ENCODE measurements around the gene PCDHGB3.
"Not testable (repeated sequence)": the region's sequence is repeated elsewhere in the genome, so short reads cannot be mapped to it uniquely, and the experiment has no call there.

Gene PCDHGB3

DNA sequence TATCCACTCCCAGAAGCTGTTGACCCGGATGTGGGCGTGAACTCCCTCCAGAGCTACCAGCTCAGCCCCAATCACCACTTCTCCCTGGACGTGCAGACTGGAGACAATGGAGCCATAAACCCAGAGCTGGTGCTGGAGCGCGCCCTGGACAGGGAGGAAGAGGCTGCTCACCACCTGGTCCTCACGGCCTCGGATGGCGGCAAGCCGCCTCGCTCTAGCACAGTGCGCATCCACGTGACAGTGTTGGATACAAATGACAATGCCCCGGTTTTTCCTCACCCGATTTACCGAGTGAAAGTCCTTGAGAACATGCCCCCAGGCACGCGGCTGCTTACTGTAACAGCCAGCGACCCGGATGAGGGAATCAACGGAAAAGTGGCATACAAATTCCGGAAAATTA, 23.2 kb downstream of the PCDHGB3 start:
- no peaks in the 10 kb centered on the region for H3K36me3 ChIP-seq (ENCODE audit: control insufficient read depth in 1 of 2, insufficient read depth in 2 of 2, low read length in 2 of 2)
- no peaks in the 10 kb centered on the region for H3K27me3 ChIP-seq (ENCODE audit: control insufficient read depth in 1 of 2, insufficient read depth in 2 of 2, low read length in 2 of 2)
- H3K4me1 ChIP-seq (ENCODE audit: control insufficient read depth in 1 of 2, insufficient read depth in 2 of 2, low read length in 2 of 2) = no peaks in the 10 kb centered on the region
- no peak overlapping the region for H3K4me3 ChIP-seq (ENCODE audit: low read depth in 1 of 2, low read length in 2 of 2)
- peaks cover 34 to 36% of the 10 kb centered on the region in 2 donors for H3K9me3 ChIP-seq (ENCODE audit: control insufficient read depth in 1 of 2, low read length in 2 of 2)
- no peak overlapping the region for H3K9ac ChIP-seq (ENCODE audit: low read depth in 1 of 2, low read length in 2 of 2)
- H3K27ac ChIP-seq (ENCODE audit: low read depth, low read length) = no peak overlapping the region

DNA sequence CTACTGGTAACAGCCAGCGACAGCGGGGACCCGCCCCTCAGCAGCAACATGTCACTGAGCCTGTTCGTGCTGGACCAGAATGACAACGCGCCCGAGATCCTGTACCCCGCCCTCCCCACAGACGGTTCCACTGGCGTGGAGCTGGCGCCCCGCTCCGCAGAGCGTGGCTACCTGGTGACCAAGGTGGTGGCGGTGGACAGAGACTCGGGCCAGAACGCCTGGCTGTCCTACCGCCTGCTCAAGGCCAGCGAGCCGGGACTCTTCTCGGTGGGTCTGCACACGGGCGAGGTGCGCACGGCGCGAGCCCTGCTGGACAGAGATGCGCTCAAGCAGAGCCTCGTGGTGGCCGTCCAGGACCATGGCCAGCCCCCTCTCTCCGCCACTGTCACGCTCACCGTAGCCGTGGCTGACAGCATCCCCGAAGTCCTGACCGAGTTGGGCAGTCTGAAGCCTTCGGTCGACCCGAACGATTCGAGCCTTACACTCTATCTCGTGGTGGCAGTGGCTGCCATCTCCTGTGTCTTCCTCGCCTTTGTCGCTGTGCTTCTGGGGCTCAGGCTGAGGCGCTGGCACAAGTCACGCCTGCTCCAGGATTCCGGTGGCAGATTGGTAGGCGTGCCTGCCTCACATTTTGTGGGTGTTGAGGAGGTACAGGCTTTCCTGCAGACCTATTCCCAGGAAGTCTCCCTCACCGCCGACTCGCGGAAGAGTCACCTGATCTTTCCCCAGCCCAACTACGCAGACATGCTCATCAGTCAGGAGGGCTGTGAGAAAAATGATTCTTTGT, 24.6 kb downstream of the PCDHGB3 start:
- not testable (repeated sequence) for H3K36me3 ChIP-seq (ENCODE audit: control insufficient read depth in 1 of 2, insufficient read depth in 2 of 2, low read length in 2 of 2); H3K27me3 ChIP-seq (ENCODE audit: control insufficient read depth in 1 of 2, insufficient read depth in 2 of 2, low read length in 2 of 2); H3K27ac ChIP-seq (ENCODE audit: low read depth, low read length); H3K4me1 ChIP-seq (ENCODE audit: control insufficient read depth in 1 of 2, insufficient read depth in 2 of 2, low read length in 2 of 2); H3K9ac ChIP-seq (ENCODE audit: low read depth in 1 of 2, low read length in 2 of 2)
- peak overlapping the region in 1 of 2 donors; percentile 5 for H3K4me3 ChIP-seq (ENCODE audit: low read depth in 1 of 2, low read length in 2 of 2)
- H3K9me3 ChIP-seq (ENCODE audit: control insufficient read depth in 1 of 2, low read length in 2 of 2) = peaks cover 32 to 34% of the 10 kb centered on the region in 2 donors

DNA sequence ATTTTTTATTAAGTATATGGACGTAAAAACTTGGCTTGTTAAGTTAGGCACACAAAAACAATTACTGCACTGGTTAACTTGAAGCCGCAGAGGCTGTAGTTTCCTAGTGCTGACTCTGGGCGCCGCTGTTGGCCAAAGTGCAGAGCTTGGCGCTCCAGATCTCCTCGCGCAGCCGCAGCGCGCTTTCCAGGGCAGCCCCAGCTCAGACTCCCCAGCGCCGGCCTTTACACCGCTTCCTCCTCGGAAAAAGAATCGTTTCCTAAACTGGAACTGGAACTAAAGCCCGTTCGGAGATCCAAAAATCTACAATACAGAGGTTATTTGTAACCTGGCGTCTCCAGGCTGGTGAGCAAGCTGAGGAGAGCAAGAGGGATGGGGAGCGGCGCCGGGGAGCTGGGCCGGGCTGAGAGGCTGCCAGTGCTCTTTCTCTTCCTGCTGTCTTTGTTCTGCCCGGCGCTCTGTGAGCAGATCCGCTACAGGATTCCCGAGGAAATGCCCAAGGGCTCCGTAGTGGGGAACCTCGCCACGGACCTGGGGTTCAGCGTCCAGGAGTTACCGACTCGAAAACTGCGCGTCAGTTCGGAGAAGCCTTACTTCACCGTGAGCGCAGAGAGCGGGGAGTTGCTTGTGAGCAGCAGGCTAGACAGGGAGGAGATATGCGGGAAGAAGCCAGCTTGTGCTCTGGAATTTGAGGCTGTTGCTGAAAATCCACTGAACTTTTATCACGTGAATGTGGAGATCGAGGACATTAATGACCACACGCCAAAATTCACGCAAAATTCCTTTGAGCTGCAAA, 27.9 kb downstream of the PCDHGB3 start, which contains the start of gene PCDHGB5:
Gene PCDHGB5 (plus strand): TSS at position 192 of the 796 bp plus-strand sequence. CDS start 181 bp downstream, at position 373.
- Histone ChIP-seq H3K4me3 (ENCODE audit: low read depth in 1 of 2, low read length in 2 of 2) (peak within 1 kb of the TSS in 1 of 2 donors; percentile 32), H3K9me3 (ENCODE audit: control insufficient read depth in 1 of 2, low read length in 2 of 2) (peaks cover 26 to 38% of the 10 kb centered on the region in 2 donors)
- not testable (repeated sequence) for H3K27me3 ChIP-seq (ENCODE audit: control insufficient read depth in 1 of 2, insufficient read depth in 2 of 2, low read length in 2 of 2)

DNA sequence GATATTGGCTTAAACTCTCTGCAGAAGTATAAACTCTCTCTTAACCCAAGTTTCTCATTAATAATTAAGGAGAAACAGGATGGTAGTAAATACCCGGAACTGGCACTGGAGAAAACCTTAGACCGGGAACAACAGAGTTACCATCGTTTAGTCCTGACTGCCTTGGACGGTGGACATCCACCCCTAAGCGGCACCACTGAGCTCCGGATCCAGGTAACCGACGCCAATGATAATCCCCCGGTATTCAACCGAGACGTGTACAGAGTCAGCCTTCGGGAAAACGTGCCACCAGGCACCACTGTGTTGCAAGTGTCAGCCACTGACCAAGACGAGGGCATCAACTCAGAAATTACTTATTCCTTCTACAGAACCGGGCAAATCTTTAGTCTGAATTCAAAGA, 28.6 kb downstream of the PCDHGB3 start:
- H3K27ac ChIP-seq (ENCODE audit: low read depth, low read length) = no peak overlapping the region
- no peak overlapping the region for H3K9ac ChIP-seq (ENCODE audit: low read depth in 1 of 2, low read length in 2 of 2)
- no peaks in the 10 kb centered on the region for H3K36me3 ChIP-seq (ENCODE audit: control insufficient read depth in 1 of 2, insufficient read depth in 2 of 2, low read length in 2 of 2)
- no peaks in the 10 kb centered on the region for H3K4me1 ChIP-seq (ENCODE audit: control insufficient read depth in 1 of 2, insufficient read depth in 2 of 2, low read length in 2 of 2)
- peaks cover 24 to 37% of the 10 kb centered on the region in 2 donors for H3K9me3 ChIP-seq (ENCODE audit: control insufficient read depth in 1 of 2, low read length in 2 of 2)
- no peaks in the 10 kb centered on the region for H3K27me3 ChIP-seq (ENCODE audit: control insufficient read depth in 1 of 2, insufficient read depth in 2 of 2, low read length in 2 of 2)
- peak overlapping the region in 1 of 2 donors; percentile 32 for H3K4me3 ChIP-seq (ENCODE audit: low read depth in 1 of 2, low read length in 2 of 2)

More for the DNA sequence above, 27.9 kb downstream of the PCDHGB3 start, which contains the start of gene PCDHGB5:
- not testable (repeated sequence) for H3K36me3 ChIP-seq (ENCODE audit: control insufficient read depth in 1 of 2, insufficient read depth in 2 of 2, low read length in 2 of 2); H3K27ac ChIP-seq (ENCODE audit: low read depth, low read length); H3K9ac ChIP-seq (ENCODE audit: low read depth in 1 of 2, low read length in 2 of 2); H3K4me1 ChIP-seq (ENCODE audit: control insufficient read depth in 1 of 2, insufficient read depth in 2 of 2, low read length in 2 of 2)

DNA sequence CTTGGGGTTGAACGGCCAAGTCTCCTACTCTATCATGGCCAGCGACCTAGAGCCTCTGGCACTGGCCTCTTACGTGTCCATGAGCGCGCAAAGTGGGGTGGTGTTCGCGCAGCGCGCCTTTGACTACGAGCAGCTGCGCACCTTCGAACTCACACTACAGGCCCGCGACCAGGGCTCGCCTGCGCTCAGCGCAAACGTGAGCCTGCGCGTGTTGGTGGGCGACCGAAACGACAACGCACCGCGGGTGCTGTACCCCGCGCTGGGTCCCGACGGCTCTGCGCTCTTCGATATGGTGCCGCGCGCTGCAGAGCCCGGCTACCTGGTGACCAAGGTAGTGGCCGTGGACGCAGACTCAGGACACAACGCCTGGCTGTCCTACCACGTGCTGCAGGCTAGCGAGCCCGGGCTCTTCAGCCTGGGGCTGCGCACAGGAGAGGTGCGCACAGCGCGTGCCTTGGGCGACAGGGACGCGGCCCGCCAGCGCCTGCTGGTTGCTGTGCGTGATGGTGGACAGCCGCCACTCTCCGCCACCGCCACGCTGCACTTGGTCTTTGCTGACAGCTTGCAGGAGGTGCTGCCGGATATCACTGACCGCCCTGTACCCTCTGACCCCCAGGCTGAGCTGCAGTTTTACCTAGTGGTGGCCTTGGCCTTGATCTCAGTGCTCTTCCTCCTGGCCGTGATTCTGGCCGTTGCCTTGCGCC, 29.7 kb downstream of the PCDHGB3 start:
- Histone ChIP-seq H3K27ac (ENCODE audit: low read depth, low read length) (no peak overlapping the region), H3K4me1 (ENCODE audit: control insufficient read depth in 1 of 2, insufficient read depth in 2 of 2, low read length in 2 of 2) (no peaks in the 10 kb centered on the region), H3K27me3 (ENCODE audit: control insufficient read depth in 1 of 2, insufficient read depth in 2 of 2, low read length in 2 of 2) (no peaks in the 10 kb centered on the region), H3K9me3 (ENCODE audit: control insufficient read depth in 1 of 2, low read length in 2 of 2) (peaks cover 17 to 43% of the 10 kb centered on the region in 2 donors), H3K9ac (ENCODE audit: low read depth in 1 of 2, low read length in 2 of 2) (no peak overlapping the region), H3K36me3 (ENCODE audit: control insufficient read depth in 1 of 2, insufficient read depth in 2 of 2, low read length in 2 of 2) (no peaks in the 10 kb centered on the region), H3K4me3 (ENCODE audit: low read depth in 1 of 2, low read length in 2 of 2) (no peak overlapping the region)

DNA sequence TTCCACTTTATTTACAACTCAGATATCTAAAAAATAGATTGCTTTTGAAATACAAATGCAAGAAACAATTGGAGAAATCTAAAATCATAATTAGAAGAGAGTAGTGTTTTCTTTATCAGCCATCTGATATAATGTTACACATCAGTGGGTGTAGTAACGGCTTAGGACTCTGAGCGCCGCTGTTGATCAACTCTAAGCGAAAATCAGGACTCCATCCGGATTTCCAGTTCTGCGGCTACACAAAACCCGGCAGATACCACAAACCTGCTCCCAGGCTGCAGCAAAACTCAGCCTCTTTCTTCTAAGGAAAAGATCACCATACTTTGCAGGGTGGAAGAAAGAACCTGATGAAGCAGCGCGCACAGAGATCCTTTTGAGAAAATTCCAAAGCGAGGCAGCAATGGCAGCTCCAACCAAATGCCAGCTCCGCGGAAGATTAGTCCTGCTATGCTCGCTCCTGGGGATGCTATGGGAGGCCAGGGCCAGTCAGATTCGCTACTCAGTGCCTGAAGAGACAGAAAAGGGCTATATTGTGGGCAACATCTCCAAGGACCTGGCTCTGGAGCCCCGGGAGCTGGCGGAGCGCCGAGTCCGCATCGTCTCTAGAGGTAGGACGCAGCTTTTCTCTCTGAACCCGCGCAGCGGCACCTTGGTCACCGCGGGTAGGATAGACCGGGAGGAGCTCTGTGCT, 32.7 kb downstream of the PCDHGB3 start, which contains the start of gene PCDHGA9:
Gene PCDHGA9 (plus strand): TSS at position 226 of the 691 bp plus-strand sequence. CDS start 175 bp downstream, at position 401.
- Histone ChIP-seq H3K27ac (ENCODE audit: low read depth, low read length) (no peak within 1 kb of the TSS), H3K27me3 (ENCODE audit: control insufficient read depth in 1 of 2, insufficient read depth in 2 of 2, low read length in 2 of 2) (no peaks in the 10 kb centered on the region), H3K4me3 (ENCODE audit: low read depth in 1 of 2, low read length in 2 of 2) (peak within 1 kb of the TSS; percentile 16 to 29), H3K36me3 (ENCODE audit: control insufficient read depth in 1 of 2, insufficient read depth in 2 of 2, low read length in 2 of 2) (no peaks in the 10 kb centered on the region), H3K9me3 (ENCODE audit: control insufficient read depth in 1 of 2, low read length in 2 of 2) (peaks cover 19 to 45% of the 10 kb centered on the region in 2 donors), H3K9ac (ENCODE audit: low read depth in 1 of 2, low read length in 2 of 2) (no peak within 1 kb of the TSS), H3K4me1 (ENCODE audit: control insufficient read depth in 1 of 2, insufficient read depth in 2 of 2, low read length in 2 of 2) (no peaks in the 10 kb centered on the region)

DNA sequence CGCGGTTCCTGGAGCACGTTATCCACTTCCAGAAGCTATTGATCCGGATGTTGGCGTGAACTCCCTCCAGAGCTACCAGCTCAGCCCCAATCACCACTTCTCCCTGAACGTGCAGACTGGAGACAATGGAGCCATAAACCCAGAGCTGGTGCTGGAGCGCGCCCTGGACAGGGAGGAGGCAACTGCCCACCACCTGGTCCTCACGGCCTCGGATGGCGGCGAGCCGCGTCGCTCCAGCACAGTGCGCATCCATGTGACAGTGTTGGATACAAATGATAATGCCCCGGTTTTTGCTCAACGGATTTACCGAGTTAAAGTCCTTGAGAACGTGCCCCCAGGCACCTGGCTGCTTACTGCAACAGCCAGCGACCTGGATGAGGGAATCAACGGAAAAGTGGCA, 33.3 kb downstream of the PCDHGB3 start:
- H3K9ac ChIP-seq (ENCODE audit: low read depth in 1 of 2, low read length in 2 of 2) = no peak overlapping the region
- peaks cover 19 to 45% of the 10 kb centered on the region in 2 donors for H3K9me3 ChIP-seq (ENCODE audit: control insufficient read depth in 1 of 2, low read length in 2 of 2)
- H3K4me3 ChIP-seq (ENCODE audit: low read depth in 1 of 2, low read length in 2 of 2) = peak overlapping the region in 1 of 2 donors; percentile 16
- H3K4me1 ChIP-seq (ENCODE audit: control insufficient read depth in 1 of 2, insufficient read depth in 2 of 2, low read length in 2 of 2) = no peaks in the 10 kb centered on the region
- no peak overlapping the region for H3K27ac ChIP-seq (ENCODE audit: low read depth, low read length)
- no peaks in the 10 kb centered on the region for H3K36me3 ChIP-seq (ENCODE audit: control insufficient read depth in 1 of 2, insufficient read depth in 2 of 2, low read length in 2 of 2)
- H3K27me3 ChIP-seq (ENCODE audit: control insufficient read depth in 1 of 2, insufficient read depth in 2 of 2, low read length in 2 of 2) = no peaks in the 10 kb centered on the region

DNA sequence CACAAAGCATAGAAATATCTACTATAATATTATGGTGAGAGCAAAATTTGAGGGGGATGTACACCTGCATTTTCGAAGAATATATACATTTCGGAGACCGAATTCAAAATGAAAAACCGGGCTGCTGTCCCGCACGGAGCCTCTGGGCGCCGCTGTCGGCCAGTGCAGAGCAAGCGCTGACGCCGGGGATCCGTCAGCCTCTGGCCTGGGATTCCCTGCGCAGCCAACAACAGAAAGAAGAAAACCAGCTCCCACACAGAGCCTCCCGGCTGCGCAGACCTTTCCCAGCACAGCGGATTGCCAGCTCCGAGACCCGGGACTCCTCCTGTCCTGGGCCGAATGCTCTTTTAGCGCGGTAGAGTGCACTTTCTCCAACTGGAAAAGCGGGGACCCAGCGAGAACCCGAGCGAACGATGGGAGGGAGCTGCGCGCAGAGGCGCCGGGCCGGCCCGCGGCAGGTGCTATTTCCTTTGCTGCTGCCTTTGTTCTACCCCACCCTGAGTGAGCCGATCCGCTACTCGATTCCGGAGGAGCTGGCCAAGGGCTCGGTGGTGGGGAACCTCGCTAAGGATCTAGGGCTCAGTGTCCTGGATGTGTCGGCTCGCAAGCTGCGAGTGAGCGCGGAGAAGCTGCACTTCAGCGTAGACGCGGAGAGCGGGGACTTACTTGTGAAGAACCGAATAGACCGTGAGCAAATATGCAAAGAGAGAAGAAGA, 37.9 kb downstream of the PCDHGB3 start, which contains the start of gene PCDHGB6:
Gene PCDHGB6 (plus strand): TSS at position 232 of the 716 bp plus-strand sequence. CDS start 182 bp downstream, at position 414.
- not testable (repeated sequence) for H3K27me3 ChIP-seq (ENCODE audit: control insufficient read depth in 1 of 2, insufficient read depth in 2 of 2, low read length in 2 of 2); H3K9ac ChIP-seq (ENCODE audit: low read depth in 1 of 2, low read length in 2 of 2); H3K4me1 ChIP-seq (ENCODE audit: control insufficient read depth in 1 of 2, insufficient read depth in 2 of 2, low read length in 2 of 2); H3K27ac ChIP-seq (ENCODE audit: low read depth, low read length); H3K36me3 ChIP-seq (ENCODE audit: control insufficient read depth in 1 of 2, insufficient read depth in 2 of 2, low read length in 2 of 2)
- Histone ChIP-seq H3K9me3 (ENCODE audit: control insufficient read depth in 1 of 2, low read length in 2 of 2) (peaks cover 26 to 43% of the 10 kb centered on the region in 2 donors), H3K4me3 (ENCODE audit: low read depth in 1 of 2, low read length in 2 of 2) (peak within 1 kb of the TSS in 1 of 2 donors; percentile 36)

Data from duodenal mucosa (tissue), 2 donors.